ENCODE measurements around the gene C19orf25.
"Not testable (repeated sequence)": the region's sequence is repeated elsewhere in the genome, so short reads cannot be mapped to it uniquely, and the experiment has no call there.

C19orf25 gene

DNA sequence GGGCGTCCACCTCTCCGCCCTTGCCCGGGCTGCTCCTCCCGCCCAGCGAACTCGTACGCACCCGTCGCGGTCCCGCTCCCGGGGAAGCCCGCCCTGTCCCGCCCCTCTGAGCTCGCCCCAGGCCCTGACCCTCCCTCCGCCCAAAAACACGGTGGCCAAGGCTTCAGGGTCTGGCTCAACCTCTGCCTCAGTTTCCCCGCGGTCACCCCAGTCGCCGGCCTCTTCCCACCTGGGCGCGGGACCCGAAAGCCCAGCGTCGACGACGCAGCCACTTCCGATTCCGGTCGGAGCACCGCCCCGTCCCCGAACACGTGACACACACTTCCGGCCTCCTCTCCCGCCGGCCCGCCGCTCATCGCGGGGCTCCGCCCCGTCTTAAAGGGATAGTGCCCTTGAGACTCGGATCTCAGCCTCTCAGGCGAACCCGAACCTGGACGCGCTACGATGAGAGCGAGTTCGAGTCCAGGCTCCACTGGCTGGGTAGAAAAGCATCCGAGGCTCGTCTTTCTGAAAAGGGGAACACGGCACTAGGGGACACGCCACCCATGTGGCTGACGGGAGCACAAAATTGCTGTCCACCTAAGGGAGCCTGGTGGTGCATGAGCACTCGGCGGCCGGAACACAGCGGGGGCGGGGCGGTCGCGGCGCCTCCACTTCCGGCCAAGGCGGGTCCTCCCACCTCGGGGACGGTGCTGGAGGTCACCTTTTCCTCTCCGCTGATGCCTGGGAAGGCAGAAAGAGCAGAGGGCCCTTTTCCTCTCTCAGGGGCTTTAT is at the start of gene C19orf25:
Gene C19orf25 (minus strand): TSS at position 282 of the 774 bp plus-strand sequence. CDS start 312 bp downstream, outside the sequence.
- DNase-seq: peak; percentile 89 to 96

DNA sequence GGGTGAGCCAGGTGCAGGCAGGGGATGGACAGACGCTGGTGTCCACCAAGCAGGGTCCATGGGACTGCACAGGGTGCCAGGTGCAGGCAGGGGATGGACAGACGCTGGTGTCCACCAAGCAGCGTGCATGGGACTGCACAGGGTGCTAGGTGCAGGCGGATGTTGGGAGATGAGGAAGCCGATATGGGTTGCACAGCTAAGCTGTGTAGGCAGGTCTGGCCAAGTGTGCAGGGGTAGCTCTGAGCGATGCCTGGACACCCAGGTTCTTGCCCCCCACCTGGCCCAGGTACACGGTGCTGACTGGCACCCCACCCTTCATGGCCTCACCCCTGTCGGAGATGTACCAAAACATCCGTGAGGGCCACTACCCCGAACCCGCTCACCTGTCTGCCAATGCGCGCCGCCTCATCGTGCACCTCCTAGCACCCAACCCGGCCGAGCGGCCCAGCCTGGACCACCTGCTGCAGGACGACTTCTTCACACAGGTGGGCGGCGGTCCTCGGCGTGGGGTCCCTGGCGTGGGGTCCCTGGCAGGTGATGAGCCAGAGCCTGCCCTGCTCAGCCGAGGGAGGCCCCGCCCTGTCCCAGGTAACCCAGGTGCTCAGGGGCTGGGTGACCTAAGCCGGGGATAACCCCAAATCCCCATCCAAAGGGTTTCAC is 48.8 kb upstream of the C19orf25 start:
- DNase-seq: no peak

DNA sequence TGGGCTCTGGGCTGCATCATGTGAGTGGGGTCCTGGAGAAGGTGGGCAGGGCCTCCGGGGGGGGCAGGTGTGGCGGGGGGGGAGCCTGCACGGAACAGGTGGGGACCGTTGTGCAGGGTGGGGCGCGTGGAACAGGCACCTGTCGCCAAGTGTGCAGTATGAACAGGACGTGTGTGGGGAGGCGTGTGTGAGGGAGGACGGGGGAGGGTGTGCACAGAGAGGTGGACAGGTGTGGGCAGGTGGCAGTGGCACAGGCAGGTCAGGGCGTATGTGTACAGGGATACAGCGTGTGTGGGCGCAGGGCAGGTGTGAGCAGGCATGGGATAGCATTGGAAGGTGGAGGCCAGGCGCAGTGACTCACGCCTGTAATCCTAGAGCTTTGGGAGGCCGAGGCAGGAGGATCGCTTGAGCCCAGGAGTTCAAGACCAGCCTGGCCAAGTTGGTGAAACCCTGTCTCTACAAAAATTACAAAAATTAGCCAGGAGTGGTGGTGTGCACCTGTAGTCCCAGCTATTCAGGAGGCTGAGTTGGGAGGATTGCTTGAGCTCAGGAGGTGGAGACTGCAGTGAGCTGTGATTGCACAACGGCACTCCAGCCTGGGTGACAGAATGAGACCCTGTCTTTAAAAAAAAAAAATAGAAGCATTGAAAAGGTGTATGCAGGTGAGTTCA is 48.1 kb upstream of the C19orf25 start:
- DNase-seq: no peak

DNA sequence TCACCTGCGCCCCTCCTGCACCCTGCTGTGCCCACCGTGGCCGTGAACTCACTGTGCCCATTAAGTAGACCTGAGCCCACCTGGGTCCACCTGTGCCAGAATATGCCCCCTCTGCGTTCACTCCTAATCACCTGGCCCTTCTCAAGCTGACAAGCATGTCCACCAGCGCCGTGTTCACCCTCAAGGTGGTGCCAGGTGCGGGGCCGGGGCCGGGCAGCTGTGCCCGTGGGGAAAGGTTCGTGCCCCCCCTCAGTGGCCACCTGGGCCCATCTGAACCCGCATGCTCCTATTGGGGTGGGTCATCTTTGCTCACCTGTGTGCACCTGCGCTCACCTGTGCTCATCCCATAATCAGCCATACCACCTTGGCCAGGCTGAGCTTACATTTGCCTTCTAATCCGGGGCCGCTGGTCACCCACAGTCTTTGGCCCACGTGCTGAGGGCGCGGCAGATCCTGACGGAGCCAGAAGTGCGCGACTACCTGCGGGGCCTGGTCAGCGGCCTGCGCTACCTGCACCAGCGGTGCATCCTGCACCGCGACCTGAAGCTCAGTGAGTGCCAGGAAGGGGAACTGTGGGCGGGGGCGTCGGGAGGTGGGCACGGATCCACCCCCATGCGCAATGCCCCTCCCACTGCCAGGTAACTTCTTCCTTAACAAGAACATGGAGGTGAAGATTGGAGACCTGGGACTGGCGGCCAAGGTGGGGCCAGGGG is 47.2 kb upstream of the C19orf25 start:
- no peak for DNase-seq

DNA sequence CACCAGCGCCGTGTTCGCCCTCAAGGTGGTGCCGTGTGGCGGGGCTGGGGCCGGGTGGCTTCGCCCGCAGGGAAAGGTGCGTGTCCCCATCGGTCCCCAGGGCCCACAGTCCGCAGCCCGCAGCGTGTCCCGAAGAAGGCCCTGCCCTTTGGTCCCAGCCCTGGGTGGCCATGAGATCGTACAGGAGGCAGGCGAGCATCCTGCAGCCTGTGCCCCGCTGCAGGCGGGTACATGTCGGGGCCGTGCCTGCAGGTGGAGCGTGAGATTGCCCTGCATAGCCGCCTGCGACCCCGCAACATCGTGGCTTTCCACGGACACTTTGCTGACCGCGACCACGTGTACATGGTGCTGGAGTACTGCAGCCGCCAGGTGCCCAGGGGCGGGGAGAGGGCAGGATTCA is 46.3 kb upstream of the C19orf25 start:
- DNase-seq: no peak

DNA sequence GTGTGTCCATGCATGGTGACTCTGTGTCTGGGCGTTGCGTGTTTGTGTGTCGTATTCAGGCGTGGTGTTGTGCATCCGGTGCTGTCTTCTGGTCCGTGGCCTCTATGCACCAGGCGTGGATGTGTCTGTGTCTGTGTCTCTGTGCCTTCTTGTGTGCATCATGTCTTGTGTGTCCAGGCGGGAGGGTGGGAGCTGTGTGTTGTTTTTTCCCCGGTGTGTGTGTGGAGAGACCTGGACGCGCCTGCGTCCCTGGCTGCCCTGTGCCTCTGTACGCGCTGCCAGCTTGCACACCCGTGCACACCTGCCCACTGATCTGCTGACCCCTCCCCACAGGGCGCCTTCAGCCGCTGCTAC is 45.9 kb upstream of the C19orf25 start:
- DNase-seq: no peak

DNA sequence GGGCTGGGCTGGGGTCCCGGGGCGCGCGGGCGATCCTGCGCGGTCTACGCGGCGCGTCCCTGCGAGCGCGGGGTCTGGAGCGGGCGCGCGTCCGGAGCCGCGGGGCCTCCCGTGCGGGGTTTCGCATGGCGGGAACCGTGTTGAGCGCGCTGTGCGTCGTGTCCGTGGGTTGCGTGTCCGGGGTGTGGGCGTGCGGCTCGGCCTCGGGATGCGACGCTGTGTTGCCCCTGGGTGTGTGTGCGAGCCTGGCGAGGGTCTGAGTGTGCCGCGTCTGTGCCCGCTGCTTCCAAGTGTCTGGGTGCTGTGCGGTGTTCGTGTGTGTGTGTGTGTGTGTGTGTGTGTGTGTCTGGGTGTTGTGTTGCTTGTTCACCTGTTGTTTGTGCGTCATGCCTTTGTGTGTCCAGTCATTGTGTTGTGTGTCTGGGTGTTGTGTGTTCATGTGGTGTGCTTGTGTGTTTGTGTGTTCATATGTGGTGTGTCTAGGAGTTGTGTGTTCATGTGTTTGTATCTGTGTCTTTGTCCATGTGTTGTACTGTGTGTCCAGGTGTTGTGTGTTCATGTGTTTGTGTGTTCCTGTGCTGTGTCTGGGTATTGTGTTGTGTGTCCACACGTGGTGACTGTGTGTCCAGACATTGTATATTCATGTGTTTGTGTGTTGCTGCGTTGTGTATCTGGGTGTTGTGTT is 45.4 kb upstream of the C19orf25 start:
- DNase-seq: no peak

DNA sequence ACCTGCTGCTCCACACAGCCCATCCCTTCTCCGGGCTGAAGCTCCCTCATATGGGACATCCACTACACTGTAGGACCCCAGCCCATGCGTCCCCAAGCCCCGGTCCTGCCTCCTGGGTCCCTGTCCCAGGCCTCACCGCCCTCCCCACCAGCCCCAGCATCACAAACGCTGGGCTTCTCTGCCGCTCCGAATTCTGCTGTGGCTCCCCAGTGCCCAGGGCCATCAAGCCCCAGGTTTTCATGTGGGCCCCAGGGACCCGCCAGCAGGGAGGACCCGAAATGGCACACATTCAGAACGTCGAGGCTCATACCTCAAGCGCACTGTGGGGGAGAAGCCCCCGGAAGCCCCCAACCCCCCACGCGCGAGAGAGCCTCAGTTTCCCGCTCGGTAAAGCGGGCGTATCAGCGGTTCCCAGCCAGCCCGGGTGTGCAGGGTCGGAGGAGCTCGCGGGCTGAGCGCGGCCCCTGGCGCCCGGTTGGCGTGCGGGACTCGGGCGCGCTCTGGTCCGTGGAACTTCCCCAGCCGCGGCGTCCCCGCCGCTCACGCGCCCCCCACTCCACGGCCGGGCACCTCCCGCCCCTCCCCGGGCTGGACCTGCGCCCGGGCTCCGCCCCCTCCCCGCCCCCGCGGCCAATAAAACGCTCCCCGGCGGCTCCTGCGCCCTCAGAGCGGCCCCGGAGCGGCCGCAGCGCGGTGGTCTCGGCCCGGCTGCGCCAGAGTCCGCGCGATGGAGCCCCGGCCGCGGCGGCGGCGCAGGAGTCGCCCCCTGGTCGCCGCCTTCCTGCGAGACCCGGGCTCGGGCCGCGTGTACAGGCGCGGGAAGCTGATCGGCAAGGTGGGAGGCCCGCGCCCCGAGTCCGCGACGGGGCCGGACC is 44.6 kb upstream of the C19orf25 start, which contains the start of gene PLK5:
Gene PLK5 (plus strand): TSS at position 666 of the 875 bp plus-strand sequence. CDS start 2,920 bp downstream, outside the sequence.
- no peak for DNase-seq

DNA sequence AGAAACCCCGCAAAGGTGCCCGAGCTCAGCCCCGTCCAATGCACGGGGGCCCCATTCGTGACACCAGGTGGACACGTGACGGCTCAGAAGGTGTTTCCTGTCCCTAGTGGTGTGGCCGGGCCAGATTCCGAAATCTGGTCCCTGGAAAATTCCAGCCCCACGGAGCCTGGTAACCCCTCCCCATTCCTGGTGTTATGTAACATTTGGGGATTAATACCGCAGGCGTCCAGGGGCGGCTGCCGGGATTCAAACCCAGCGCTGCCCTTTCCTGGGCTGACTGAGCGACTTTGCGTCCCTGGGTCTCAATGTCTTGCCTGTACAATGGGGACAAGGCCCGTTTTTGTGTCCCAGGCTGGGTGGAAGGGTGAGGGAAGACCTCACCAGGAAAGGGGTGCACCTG is 43.8 kb upstream of the C19orf25 start:
- no peak for DNase-seq

DNA sequence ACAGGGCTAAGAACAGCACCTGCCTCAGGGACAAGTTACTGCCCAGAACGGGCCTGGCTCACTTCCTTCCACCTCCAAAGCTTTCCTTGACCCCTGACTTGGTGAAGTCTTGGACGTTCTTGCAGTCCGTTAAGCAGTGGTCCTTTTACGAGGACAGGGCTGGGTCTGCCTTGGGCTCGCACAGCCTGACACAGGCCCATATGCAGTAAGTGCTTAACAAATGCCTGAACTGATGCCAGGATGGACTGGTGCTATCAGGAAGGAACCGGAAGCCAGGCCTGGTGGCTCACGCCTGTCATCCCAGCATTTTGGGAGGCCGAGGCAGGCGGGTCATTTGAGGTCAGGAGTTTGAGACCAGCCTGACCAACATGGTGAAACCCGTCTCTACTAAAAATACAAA is 43.0 kb upstream of the C19orf25 start:
- DNase-seq: no peak

DNA sequence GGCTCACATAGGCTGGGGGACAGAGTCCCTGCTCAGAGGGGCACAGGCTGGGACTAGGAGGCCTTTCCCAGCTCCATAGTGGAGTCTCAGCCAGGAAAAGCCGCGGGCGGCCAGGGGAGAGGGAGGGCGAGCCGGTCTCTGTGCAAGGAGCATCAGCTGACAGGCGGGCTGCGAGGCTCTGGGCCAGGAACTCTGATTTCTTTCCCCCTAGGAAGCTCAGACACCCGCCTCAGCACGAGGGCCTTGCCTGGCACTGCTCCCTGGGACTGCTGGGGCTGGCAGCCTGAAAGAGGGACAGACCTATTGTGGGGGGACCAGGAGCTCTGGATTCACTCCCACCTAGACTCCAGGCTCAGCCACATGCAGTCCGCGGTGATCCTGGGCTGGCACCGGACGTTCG is 42.6 kb upstream of the C19orf25 start:
- DNase-seq: no peak

DNA sequence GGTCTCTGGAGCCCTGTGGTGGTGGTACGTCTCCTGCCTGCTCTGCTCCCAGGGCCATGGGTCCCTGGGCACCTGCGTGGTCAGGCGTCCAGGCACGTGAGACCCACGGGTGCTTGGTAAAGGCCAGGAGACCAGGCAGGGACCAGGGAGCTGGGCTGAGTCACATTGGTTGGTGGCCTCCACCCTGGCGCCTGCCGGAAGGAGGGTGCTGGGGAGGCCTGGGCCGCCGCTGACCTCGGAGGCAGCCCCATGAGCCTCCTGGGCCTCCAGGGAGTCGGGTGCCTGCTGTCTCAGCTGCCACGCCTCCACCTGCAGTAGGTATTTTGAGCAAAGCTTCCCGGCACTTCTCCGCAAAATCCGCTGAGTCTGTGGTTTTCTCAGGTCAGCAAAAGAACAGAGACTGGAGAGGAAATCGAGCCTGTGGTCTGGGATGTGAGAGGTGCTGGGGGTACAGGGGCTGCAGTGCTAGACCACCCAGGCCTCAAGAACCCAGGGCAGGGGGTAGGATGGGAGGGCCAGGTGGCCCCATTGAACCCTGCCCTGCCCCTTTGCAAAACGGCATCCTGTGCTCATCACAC is 41.3 kb upstream of the C19orf25 start:
- no peak for DNase-seq

DNA sequence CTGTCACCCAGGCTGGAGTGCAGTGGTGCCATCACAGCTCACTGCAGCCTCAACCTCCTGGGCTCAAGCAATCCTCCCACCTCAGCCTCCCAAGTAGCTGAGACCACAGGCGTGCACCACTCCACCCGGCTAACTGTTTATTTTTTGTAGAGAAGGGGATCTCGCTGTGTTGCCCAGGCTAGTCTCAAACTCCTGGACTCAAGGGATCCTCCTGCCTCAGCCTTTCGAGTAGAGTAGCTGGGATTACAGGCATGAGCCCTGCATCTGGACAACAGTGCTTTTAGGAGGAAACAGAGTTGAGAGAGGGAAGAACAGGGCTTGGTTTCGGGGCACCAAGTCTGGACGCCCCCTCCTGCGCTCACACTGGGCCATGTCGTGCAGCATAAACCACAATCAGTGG is 40.8 kb upstream of the C19orf25 start:
- DNase-seq: not testable (repeated sequence)

DNA sequence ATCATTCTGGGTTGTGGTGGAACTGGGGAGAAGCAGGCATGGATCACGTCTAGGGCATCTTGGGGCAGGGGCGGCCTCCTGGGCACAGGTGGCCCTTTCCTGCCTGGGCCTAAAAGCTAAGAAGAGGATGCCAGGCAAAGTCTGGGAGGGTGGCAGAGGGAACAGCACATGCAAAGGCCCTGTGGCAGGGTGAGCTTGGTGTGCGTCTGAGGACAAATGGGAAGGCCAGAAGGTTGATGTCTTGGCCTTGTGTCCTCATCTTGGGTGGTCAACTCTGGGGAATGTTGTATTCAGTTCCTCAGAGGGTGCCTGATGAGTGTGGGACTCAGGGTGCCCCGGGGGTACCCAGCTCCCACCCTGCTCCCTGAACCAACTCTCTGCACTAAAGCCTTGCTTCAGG is 39.5 kb upstream of the C19orf25 start:
- no peak for DNase-seq

DNA sequence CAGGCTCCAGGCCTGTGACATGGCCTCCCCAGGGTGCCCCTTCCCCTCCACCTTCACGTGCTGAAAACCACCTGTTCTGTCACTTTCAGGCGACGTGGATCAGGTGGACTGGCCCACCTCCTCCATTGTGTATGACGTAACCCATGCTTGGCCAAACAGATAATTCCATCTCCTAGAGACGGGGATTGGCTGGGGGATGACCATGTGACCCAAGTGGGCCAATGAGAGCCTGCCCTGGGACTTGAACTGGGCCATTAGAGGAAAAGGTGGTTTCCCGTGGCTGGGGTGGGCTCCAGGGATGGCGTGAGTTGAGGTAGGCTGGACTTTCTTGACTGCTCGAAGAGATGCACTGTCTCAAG is 37.4 kb upstream of the C19orf25 start:
- DNase-seq: no peak

DNA sequence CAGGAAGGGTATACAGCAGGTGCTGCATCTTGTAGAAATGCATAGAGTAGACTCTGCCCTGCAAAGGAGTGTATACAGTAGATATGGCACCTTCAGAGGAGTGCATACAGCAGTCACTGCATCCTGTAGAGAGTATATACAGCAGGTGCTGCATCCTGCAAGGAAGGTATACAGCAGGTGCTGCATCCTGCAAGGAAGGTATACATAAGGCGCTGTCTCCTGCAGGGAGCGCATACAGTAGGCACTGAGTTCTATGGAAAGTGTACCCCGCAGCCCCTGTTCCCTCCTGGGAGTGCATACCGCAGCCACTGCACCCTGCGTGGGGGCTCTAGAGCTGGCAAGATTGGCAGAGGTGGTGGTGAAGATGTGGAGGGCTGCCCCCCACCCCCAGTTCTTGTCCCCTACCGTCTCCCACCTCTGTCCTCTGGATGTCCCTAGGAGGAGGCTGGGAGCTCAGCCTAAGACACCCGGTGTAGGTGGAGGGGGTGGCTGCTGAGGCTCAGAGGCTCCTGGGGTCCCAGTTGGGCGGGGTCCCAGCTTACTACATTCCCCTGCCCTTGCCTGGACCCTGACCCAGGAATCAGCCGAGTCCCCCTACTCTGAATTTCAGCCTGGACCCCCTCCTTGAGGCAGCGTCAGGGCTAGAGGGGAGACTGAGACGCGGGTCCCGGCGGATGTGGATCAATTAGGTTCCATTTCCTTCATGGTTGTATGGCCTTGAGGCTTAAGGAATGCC is 36.1 kb upstream of the C19orf25 start:
- DNase-seq: no peak

DNA sequence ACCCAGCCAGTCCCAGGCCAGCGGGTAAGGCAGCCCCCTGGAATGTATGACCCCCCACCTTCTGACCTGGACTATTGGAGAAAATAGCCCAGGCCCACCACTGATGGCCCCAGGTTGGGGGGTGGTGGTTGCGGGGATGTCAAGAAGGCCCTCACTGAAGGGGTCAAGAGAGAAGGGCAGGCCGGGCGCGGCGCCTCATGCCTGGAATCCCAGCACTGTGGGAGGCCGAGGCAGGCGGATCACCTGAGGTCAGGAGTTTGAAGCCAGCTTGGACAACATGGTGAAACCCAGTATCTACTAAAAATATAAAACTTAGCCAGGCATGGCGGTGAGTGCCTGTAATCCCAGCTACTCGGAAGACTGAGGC is 35.3 kb upstream of the C19orf25 start:
- no peak for DNase-seq

DNA sequence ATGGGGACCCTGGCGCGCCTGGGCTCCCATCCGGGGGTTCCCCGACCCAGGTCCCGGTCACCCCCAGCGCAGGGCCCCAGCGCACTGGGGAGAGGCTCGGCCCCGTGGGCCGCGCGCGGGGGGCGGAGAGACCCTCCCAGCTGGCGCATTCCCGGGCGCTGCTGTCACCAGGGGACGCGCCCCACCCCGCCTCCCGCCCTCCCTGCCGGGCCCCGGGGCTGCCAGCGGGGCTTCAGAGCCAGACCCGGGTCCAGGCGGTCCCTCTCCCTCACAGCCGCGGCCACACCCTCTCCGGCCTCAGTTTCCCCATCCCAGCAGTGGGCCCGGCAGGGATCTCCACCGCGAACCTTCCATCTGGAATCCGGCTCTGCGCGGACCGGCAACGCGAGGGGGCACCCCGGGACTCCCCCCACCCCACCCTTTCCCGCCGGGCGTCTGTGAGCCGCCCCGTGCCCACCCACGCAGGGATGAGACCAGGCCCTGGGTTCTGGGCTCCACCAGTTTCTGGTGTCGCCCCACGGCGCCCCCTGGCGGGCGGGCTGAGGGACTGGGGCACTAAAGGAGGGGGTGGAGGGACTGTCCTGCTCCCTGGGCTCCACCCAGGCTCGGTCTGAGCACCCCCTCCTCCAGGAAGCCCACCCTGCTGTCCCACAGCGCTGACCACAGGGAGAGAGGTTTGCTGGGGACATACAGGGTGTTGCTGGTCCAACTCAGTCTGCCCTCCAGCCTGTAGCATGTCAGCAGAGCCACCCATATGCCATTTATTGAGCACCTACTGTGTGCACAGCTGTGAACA is 34.7 kb upstream of the C19orf25 start:
- no peak for DNase-seq

DNA sequence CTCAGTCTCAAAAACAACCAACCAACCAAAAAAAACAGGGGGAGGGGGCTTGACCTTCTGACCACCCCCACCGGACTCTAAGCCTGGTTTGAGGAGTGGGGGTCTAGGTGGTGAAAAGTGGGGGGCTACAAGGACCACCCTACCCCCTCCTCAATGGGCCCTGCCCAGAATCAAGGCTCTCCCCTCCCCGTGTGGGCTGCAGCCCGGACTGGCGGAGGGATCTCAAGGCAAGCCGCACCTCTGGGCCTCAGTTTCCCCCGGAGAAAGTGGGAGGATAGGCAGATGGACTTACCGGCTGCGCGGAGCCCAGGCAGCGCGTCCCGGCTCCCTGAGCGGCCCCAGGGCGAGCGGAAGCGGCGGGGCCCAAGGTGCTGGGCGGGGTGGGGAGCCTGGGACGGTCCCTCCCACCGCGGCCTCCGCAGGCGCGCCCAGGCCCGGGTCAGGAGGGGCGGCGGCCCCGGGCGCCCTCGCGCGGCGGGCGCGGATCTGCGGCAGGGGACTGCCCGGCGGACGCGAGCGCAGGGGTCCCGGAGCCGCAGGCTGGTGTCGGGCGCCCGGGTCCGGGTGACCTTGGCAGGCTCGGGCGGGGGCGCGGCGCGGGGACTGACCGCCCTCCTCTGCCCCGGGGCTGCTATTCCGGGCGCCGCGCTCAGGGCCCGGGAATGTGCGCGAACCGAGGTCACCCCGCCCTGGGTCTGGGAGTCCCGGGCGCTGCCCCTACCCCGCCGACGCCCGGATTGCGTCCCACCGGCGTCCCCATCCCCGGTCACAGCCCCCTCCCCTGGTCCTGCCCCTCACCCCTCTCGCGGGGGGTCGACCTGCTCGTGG is 33.9 kb upstream of the C19orf25 start, which contains the start of gene ADAMTSL5:
Gene ADAMTSL5 (minus strand): TSS at position 349 of the 828 bp plus-strand sequence. CDS start 2,076 bp downstream, outside the sequence.
- DNase-seq: no peak
